Fibroblast of skin of right biceps (primary cell): ENCODE data around the gene CFAP20DC.
"Not testable (repeated sequence)": the region's sequence is repeated elsewhere in the genome, so short reads cannot be mapped to it uniquely, and the experiment has no call there.

Source experiments
- DNase-seq: peaks from one replicate; pipeline ENCODE4 v3.0.0-alpha.2; 2013

The CFAP20DC gene

DNA sequence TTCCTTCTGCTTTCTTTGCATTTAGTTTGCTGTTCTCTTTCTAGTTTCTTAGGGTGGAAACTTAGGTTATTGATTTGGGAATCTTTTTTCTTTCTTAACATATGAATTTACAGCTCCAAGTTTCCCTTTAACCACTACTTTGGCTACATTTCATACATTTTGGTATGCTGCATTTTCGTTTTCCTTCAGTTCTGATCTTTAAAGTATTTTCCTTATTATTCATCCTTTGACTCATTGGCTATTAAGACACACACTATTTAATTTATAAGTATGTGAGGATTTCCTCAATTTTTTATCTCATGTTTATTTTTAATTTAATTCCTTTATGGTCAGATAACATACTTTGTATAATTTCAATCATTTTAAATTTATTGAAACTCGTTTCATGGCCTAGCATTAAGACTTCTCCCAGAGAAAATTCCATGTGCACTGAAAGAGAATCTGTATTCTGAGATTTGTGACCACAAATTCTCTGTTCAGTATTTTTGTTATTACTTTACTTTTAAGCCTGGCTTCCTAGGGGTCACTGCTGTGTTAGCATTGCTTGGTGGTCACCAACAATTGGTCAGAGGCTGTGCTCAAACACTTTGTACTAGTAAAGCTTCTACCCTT is 87.7 kb downstream of the CFAP20DC start:
- DNase-seq, result peak; percentile 61

DNA sequence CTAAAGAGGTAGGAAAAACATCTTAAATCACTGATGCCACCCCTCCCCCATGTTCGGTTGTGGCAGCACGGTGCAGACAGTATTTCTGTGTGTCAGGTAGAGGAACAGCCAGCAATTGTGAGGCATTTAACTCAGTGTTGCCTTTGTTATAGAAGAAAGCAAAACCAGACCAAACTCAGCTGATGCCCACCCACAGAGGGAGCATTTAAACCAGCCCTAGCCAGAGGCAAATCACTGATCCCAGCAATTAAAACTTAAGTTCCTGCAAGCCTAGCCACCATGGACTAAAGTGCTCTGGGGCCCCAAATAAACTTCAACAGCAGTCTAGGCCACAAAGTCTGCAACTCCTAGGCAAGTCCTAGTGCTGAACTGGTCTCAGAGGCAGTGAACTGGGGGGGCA is 94.5 kb downstream of the CFAP20DC start:
- DNase-seq, result no peak

DNA sequence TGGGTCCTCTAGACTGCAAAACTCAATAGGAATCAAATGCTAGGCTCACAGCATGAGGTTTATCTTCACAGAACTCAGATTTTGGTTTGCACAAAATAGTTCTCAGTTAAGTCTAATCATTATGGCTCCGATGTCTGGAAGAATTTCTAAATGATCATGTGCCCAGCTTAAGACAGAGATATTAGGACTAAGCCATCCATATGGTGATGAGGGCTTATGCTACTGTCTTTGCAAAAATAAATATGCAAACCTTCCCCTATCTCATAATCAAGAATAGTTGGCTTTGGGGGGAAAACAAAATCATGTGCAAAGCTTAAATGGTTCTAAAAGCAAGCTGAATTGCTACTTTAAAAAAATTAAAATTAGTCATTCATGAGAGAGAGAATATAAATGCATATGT is 96.5 kb downstream of the CFAP20DC start:
- no peak for DNase-seq

DNA sequence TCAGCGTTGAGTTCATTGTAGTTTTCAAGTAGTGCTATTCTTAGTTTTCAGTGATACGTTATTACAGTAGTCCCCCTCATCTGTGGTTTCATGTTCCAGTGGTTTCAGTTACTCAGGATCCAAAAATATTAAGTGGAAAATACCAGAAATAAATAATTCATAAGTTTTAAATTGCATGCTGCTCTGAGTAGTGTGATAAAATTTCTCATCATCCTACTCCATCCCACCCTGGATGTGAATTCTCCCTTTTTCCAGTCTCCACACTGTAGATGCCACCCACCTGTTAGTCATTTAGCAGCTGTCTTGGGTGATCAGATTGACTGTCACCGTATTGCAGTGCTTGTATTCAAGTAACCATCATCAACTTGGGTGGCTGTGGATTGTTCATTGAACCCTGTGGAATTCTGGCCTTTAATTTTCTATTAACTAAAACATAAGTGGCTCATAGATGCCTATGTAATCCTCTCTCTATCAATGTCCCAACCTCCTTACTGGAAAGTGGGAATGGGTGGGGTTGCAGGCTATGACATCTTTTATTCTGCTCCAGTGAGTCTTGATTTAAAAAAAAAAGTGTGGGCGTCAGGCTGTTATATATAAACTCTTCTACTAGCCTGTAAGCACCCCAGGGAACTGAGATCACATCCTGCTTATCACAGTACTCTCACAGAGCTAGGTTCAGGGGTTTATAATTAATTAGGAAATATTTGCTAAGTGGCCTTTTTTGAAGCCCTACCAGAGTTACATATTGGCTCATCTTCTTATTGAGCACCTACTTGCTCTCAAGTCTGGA is 97.5 kb downstream of the CFAP20DC start:
- peak; percentile 37 for DNase-seq

DNA sequence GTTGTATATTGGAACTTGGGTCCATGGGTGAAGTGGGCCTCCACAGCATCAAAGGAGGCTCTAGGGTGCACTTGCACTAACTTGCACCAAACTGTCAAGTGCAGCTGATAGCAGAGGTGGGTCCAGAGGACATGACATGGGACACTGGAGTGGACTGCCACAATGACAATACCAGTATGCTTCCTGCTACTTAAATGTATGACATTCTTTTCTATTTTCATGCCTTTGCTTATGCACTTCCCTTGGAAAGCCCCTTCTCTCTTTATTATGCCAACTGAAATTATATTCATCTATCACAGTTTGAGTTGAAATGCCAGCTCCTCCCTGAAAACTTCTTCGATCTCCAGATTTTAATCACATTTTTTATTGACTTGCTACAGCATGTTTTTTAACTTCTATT is 101.8 kb downstream of the CFAP20DC start:
- DNase-seq, result no peak

DNA sequence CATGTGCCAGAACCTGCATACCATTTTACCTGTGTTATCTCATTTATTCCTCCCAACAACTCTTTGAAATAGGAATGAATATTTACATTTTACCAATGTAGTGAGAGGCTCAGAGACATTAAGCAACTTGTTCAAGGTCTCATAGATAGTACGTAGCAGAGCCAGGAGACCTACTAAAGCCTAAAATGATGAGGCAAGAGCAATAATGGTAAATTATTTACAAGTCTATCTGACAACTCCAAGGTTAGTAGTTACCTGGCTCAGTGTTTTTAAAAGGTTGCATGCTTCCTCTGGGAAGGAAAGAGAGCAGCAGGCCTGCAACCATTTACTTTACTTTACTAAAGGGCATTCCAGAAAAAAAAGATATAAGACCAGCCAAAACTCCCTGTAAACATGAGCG is 103.0 kb downstream of the CFAP20DC start:
- no peak for DNase-seq

DNA sequence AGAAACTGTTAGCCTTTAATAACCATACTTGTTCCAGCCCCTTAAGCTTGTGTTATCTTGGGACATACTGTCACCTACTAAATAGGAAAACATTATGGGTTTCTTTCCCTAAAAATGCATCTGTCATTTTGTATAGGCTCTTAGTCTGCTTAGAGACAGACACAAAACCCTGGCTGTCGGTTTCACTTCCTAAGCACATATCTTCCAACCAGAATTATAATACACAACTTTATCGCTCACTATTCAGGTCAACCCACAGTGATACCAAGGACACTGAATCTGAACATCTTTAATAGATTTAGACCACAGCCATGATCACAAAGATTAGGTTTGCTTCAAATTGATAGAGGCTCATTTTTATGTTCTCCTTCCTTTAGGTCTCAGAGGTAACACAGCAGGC is 111.8 kb downstream of the CFAP20DC start:
- no peak for DNase-seq

DNA sequence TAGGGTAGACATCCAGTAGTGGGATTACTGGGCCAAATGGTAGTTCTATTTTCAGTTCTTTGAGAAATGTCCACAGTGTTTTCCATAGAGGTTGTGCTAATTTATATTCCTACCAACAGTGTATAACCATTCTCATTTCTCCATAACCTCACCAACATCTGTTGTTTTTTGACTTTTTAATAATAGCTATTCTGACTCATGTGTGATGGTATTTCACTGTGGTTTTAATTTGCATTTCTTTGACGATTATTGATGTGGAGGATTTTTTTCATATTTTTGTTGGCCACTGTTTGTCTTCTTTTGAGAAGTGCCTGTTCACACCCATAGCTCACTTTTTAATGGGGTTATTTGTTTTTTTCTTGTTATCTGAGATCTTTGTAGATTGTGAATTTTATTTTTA is 125.2 kb downstream of the CFAP20DC start:
- peak; percentile 57 for DNase-seq

DNA sequence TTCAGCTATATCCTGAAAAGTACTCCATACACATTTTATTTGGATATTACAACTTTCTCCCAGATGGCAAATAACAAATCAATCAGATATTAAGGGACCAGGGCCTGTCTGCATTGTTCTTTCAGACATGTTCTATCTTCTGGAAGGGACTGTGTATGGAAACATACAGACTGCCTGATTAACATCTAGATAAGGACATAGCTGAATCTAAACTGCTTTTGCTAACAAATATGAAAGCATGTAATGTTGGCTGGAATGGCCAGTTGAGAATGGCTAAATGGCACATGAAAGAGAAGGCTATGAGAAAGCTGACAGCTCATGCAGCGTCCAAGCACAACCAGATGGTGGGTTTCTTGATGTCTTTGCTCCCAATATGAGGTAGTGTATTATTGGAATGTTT is 149.4 kb downstream of the CFAP20DC start:
- DNase-seq, result no peak

DNA sequence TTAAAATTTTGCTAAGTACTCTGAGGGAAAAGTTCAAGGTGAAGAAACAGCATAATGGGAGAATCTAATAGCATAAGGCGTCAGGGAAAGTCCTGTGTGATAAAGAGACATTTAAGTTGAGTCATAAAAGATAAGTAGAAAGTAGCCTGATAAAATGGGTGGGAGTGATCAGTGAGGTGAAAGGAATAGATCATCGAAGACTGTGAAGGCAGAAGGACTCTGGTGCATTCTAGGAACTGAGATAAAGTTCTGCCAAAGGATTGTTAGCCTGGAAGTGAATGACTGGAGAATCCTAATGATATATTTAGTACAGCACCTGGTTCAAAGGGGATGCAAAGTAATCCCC is 149.9 kb downstream of the CFAP20DC start:
- DNase-seq, result no peak

DNA sequence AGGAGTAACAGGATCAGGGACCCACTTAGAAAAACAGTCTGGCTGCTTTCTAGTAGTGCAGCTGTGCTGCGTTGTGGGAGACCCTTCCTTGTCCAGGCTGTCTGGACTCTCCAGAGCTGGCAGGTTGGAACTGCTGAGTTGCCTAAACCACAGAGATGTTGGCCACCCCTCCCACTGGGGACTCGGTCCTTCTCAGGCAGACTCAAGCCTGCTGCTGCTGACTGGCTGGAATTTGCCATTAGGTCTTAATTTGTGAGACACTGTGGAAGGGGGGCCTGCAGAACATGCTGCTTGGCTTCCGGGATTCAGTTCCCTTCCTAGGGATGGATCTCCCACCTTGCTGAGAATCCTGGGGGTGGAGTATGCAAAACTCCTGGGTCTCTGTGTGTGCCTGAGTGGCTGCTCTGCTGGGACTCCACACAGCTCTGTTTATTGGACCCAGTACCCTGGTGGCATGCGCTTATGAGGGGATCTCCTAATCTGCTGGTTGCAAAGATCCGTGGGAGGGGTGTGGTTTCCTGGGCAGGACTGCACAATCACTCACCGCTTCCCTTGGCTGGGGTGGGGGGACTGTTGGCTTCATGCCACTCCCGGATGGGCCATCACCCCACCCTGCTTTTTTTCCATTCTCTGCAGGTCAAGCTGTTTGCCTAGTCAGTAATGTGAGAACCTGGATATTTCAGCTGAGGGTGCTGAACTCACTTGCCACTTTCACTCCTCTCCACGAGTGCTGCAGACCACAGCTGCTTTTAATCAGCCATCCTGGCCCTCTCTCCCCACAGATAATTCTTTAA is 150.5 kb downstream of the CFAP20DC start:
- DNase-seq, result peak; percentile 28

DNA sequence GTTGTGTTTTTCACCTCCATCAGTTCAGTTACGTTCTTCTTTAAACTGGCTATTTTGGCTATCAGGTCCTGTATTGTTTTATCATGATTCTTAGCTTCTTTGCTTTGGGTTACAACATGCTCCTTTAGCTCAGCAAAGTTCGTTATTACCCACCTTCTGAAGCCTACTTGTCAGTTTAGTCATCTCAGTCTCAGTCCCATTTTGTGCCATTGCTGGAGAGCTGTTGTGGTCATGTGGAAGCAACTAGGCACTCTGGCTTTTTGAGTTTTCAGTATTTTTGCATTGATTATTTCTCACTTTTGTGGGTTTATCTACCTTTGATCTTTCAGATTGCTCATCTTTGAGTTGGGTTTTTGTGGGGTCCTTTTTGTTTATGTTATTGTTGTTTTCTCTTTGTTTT is 151.3 kb downstream of the CFAP20DC start:
- no peak for DNase-seq

DNA sequence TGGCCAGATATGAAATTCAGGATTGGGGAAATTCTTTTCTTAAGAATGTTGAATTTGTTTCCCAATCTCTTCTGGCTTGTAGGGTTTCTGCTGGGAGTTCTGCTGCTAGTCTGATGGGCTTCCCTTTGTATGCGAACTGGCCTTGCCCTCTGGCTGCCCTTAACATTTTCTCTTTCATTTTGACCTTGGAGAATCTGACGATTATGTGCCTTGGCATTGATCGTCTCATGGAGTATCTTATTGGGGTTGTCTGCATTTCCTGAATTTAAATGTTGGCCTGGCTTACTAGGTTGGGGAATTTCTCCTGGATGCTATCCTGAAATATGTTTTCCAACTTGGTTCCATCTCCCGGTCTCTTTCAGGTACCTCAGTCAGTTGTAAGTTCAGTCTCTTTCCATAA is 152.2 kb downstream of the CFAP20DC start:
- no peak for DNase-seq

DNA sequence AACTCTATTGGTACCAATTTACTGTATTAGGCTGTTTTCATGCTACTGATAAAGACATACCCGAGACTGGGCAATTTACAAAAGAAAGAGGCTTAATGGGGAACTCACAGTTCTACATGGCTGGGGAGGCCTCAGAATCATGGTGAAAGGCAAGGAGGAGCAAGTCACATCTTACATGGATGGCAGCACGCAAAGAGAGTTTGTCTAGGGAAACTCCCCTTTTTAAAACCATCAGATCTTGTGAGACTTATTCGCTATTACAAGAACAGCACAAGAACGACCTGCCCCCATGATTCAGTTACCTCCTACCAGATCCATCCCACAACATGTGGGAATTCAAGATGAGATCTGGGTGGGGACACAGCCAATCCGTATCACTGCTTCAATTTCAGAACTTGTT is 154.1 kb downstream of the CFAP20DC start:
- DNase-seq, result not testable (repeated sequence)

DNA sequence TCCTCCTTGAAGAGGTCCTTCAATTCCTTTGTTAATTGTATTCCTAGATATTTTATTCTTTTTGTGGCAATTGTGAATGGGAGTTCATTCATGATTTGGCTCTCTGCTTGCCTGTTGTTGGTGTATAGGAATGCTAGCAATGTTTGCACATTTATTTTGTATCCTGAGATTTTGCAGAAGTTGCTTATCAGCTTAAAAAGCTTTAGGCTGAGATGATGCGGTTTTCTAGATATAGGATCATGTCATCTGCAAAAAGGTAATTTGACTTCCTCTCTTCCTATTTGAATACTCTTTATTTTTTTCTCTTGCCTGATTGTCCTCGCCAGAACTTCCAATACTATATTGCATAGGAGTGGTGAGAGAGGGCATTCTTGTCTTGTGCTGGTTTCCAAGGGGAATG is 157.3 kb downstream of the CFAP20DC start:
- not testable (repeated sequence) for DNase-seq

DNA sequence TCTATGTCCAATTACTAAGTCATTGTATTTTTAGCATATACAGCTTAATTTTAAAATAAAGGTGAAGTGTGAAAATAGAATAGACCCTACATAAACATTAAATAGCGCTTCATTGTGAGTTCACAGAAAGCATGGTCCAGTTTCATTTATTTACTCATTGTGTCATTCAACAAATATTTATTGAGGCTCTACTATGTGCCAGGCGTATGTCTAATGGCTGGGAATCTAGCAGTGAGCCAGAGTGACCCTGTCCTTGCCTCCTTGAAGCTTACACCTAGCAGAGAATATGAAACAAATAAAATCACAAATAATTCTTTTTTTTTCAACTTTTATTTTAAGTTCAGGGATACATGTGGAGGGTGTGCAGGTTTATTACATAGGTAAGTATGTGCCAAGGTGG is 161.7 kb downstream of the CFAP20DC start:
- no peak for DNase-seq

DNA sequence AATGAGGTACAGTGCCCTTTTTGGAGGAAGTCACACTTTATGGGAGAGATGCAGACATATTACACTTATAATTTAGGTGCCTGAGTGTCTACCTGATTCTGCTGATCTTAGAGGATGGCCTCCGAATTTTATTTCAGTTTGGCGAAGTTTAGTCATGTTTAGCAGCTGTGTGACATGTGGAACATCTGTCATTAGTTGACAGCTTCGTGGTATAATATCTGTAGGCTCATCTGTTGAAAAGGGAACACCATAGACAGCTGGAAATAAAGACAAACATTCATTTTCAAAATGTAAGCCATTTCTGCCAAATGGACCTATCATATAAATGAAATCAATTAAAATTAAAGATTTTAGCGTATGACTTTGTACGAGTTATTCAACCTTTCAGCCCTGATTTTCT is 165.4 kb downstream of the CFAP20DC start:
- DNase-seq, result no peak

DNA sequence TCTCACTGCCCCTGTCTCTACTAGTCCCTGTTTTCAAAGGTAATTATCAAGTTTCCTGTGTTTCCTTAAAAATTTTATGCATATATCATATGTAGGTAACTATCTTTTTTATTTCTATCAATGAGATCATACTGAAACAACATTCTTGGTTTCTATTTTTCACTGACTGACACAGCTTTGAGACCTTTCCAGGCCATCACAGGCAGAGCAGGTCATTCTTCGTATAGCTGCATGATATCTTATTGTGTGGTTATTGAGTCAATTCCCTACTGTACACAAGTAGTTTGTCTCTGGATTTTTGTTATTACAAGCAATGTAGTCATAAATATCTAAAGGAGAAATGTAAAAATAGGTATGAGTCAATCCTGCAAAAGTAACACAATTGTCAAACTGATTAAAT is 169.6 kb downstream of the CFAP20DC start:
- DNase-seq, result peak; percentile 26

DNA sequence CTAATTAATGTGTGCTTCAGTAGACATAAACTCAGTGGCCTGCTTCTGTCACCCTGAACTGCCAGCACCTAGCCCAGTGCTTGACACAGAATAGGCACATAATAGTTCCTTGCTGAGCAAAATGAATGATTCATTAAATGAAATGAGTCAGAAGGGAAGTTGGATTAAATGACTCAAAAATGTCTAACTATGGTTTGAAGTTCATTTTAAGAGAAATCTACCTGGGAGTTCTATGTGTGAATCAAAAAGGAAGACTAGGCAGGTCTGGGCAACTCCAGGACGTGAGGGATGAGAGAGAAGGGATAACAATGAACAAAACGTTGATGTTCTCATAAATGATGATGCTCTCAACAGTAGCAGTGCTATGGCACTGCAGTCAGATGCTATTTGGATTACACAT is 175.0 kb downstream of the CFAP20DC start:
- DNase-seq, result peak; percentile 71

DNA sequence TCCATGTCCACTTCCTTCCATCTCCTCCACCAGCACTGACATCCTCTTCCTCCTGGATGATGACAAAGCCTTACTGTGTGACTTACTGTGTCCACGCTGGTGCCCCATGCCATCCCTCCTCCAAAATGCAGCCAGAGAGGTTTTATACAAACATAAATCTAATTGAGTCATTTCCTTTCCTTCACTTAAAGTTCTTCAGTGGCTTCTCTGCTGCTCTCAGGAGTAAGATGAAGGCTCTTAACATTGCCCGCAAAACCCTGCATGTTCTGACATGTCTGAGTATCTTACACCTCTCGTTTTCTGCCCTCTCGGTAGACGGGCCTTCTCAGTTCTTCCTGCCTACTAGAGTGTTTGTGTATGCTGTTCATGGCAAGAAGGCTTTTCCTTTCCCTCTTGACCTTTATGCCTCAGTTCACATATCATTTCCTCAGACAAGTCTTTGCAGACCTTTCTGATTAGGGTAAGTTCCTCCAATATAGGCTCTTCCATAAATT is 175.5 kb downstream of the CFAP20DC start:
- peak; percentile 52 for DNase-seq

DNA sequence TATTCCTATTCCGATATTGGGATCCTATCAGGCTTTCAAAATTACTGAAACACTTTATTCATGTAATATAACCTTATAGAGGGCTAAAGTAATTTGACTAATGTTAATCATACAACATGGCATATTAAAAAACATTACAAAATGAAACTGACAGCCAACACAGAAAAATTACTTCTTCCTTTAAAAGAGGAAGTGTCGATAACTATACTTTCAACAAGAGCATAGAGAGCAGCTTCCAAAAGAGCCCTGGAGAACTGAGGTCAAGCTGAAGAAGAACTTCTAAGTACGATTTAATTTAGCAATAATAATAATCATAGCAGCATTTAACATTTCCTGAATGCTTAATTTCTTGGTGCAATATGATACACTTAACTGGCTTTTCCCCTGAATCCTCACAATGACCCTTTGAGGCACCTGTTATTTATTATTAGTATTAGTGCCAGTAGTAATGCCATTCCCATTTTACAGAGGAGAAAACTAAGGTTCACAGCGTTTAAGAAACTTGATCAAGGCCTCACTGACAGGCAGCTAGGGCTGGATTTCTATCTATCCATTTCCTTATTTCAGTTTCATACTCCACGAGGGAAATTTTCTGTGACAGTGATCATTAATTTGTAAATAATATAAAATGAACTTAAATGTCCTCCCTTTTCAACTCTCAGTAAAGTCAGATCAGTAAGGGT is 181.6 kb downstream of the CFAP20DC start:
- DNase-seq, result no peak

DNA sequence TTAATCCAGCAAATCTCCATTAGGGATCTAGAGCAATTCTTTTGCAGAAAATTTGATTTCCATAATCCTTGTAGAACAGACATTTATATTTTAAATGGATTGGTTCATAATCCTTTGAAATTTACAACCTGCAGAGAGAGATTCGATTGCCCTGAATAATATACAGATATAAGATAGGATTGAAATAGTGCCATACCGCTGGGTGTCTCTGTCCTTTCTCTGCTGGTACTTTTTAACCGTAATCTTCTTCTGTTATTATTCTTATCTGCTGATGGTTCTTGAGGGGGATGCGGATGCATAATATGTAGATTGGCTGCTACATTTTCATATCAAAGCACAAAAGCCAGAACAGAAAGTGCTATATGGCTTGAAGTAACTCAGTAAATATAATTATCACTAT is 182.2 kb downstream of the CFAP20DC start:
- no peak for DNase-seq

DNA sequence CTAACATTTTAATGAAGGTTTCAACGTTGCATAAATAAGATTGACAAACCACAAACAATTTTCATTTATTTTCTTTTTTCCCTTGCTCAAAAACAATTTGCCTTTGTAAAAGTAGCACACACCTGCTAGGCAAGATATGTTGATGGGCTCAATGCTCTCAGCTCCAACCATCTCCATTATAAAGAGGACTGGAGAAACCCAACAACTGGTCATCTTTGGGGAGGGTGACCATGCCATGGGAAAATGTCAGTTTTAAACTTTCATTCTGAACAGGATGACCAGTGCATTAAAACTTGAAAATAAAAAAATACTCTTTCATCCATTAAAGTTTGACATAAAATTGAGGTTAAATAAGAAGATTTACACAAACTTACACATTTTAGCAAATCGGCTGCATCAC is 183.7 kb downstream of the CFAP20DC start:
- no peak for DNase-seq
